ENCODE results near the gene KRTAP17-1. TPM values are rescaled to one million over a fixed set of nuclear protein-coding genes. Genes with fewer than 3 reads are reported as not detected.

KRTAP17-1 gene
- total RNA-seq, 1 experiment from 2014 or later = not detected

DNA sequence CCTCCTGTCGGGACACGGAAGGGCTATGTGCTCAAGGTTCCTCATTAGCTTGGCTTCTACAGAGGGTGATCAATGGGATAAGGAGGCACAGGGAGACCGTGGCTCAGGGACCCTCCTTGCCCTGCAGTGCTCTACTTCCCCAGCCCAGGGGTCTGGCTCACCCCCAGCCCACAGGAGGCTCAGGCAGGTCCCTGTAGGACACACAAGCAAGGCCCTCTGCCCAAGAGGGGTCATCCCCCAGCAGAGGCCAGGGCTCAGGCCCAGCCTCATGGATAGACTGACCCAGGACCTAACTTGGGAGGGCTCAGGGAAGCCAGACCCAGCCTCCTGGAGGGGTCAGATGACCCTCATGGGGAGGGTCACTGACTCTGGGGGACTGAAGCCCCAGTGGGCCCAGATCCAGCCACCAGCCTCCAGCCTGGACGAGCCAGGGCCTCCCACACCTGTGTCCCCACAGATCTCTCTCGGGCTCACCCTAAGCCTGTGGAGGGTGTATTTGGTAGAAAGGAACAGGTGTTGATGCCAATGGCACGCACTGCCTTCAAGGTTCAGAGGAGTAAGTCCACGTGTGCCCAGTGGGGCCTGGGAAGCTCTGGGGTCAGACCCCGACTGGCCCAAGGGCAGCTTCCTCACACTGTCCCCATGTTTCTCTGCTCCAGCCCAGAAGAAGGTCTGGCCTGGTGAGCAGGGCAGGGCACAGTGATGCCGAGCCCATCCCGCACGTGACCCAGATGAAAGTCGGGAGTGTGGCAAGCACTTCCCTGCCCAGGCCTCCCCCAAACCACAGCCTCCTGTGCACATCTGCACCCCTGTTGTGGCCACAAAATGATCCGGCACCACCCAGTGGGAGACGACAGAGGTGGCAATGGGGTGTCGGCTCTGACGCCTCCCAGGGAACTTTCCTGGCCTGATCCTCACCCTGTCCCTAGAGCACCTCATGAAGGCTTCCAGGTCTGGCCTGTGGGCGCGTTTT is 10.9 kb upstream of the KRTAP17-1 start:
- Histone ChIP-seq H4K20me1 (ENCODE audit: control insufficient read depth, insufficient read depth, insufficient read length) (no peaks in the 10 kb centered on the region), H3K79me2 (ENCODE audit: insufficient read depth, low read length) (no peaks in the 10 kb centered on the region), H3K14ac (ENCODE audit: insufficient read depth, low read length) (no peak overlapping the region; the same call in 1 of the 2 replicates), H2BK15ac (ENCODE audit: low read depth, low read length) (no peak overlapping the region), H2BK5ac (ENCODE audit: insufficient read length, low read length) (no peak overlapping the region), H2AFZ (ENCODE audit: low read length) (no peak overlapping the region), H2AK5ac (ENCODE audit: insufficient read length, low read length) (no peak overlapping the region), H2BK12ac (ENCODE audit: insufficient read length, low read depth, low read length) (no peak overlapping the region), H3K27ac (ENCODE audit: insufficient read length, low read depth, low read length) (no peak overlapping the region), H3K4me1 (ENCODE audit: insufficient read depth, low read length) (no peaks in the 10 kb centered on the region), H3K27me3 (ENCODE audit: insufficient read depth, low read length) (no peaks in the 10 kb centered on the region), H2BK20ac (ENCODE audit: low read depth, low read length, poor library complexity, severe bottlenecking) (no peak overlapping the region), H4K5ac (ENCODE audit: insufficient read length, low read depth, low read length) (no peak overlapping the region), H3K23ac (ENCODE audit: insufficient read length, low read depth, low read length) (no peak overlapping the region), H4K91ac (ENCODE audit: insufficient read length, low read depth, low read length) (no peak overlapping the region), H2BK120ac (ENCODE audit: low read depth, low read length, poor library complexity, severe bottlenecking) (no peak overlapping the region), H3T11ph (ENCODE audit: low read length) (no peak overlapping the region), H3K18ac (ENCODE audit: insufficient read length, low read depth, low read length) (no peak overlapping the region), H3K4ac (ENCODE audit: low read depth, low read length) (no peak overlapping the region), H3K4me2 (ENCODE audit: insufficient read depth, insufficient read length, low read length) (no peak overlapping the region), H3K56ac (ENCODE audit: insufficient read length, low read depth, low read length) (no peak overlapping the region), H4K8ac (replicated peaks; ENCODE audit: insufficient read length, low read depth, low read length) (no peak overlapping the region), H3K9ac (ENCODE audit: extremely low read depth, insufficient read length, low read length) (no peak overlapping the region), H3K79me1 (ENCODE audit: insufficient read depth, low read depth, low read length, poor library complexity, severe bottlenecking) (no peaks in the 10 kb centered on the region), H3K9me3 (ENCODE audit: control insufficient read depth, low read depth, low read length) (no peaks in the 10 kb centered on the region), H3K23me2 (ENCODE audit: insufficient read length, low read depth, low read length, poor library complexity, severe bottlenecking) (no peaks in the 10 kb centered on the region)
- Mint-ChIP-seq H3K4me1 (peaks cover 3 to 4% of the 10 kb centered on the region in 2 experiments; a peak in 2 of 4 replicates), H3K27me3 (ENCODE audit: low read depth) (no peaks in the 10 kb centered on the region; the same call in 1 of the 2 replicates), H3K4me3 (no peak overlapping the region), H3K36me3 (ENCODE audit: insufficient read depth in 1 of 3, low read depth in 3 of 3) (no peaks in the 10 kb centered on the region), H3K27ac (no peak overlapping the region; a peak in 1 of 7 replicates), H3K9me3 (no peaks in the 10 kb centered on the region)
- TF ChIP-seq, protein P1, sequence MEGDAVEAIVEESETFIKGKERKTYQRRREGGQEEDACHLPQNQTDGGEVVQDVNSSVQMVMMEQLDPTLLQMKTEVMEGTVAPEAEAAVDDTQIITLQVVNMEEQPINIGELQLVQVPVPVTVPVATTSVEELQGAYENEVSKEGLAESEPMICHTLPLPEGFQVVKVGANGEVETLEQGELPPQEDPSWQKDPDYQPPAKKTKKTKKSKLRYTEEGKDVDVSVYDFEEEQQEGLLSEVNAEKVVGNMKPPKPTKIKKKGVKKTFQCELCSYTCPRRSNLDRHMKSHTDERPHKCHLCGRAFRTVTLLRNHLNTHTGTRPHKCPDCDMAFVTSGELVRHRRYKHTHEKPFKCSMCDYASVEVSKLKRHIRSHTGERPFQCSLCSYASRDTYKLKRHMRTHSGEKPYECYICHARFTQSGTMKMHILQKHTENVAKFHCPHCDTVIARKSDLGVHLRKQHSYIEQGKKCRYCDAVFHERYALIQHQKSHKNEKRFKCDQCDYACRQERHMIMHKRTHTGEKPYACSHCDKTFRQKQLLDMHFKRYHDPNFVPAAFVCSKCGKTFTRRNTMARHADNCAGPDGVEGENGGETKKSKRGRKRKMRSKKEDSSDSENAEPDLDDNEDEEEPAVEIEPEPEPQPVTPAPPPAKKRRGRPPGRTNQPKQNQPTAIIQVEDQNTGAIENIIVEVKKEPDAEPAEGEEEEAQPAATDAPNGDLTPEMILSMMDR (conservative IDR thresholded peaks at IDR 0.05) = no peak
- no peak for DNase-seq
- no CpG with 5 or more reads among the region's 18 CpGs for WGBS (ENCODE audit: extremely low coverage, insufficient read length, low lambda C conversion rate)

All from H9 (cell line).